Bronchial epithelial cell (primary cell): ENCODE data around the gene VDR. TPM values are rescaled to one million over a fixed set of nuclear protein-coding genes. Genes with fewer than 3 reads are reported as not detected.

Experiments
- DNase-seq: peaks from one replicate; pipeline ENCODE4 v3.0.0-alpha.2; 2010; ENCODE audit warnings: low read depth
- FAIRE-seq: peaks from 2 replicates; lab custom pipeline; 2011; peaks lifted over from hg19 to GRCh38; lab: Jason Lieb, UNC
- H3K27me3 ChIP-seq: 2 replicates; pipeline ENCODE4 v1.5.1; 2011; ENCODE audit warnings: low read length; ENCODE audit not compliant: control insufficient read depth, insufficient read depth
- H3K36me3 ChIP-seq: 2 replicates; pipeline ENCODE4 v1.5.1; 2011; ENCODE audit warnings: low read length; ENCODE audit not compliant: control insufficient read depth, insufficient read depth
- H3K4me3 ChIP-seq: 2 replicates; pipeline ENCODE4 v1.5.1; 2011; ENCODE audit warnings: mild to moderate bottlenecking, low read depth, low read length, control low read depth
- total RNA-seq: library from RNA; depleted of rRNA; stranded (reverse); fragments of >200 nt; gene quantifications from 2 replicates; pipeline ENCODE4 v1.2.1, GENCODE V29; 2014
- TF ChIP-seq, protein P1 (sequence below): IDR thresholded peaks from 2 replicates; pipeline ENCODE4 v1.5.1; 2011; ENCODE audit warnings: mild to moderate bottlenecking, moderate library complexity, low read length, control low read depth, inconsistent platforms; ENCODE audit not compliant: insufficient read depth, severe bottlenecking

VDR gene
- total RNA-seq, 1 donor from 2014 or later, result 3.4 TPM

DNA sequence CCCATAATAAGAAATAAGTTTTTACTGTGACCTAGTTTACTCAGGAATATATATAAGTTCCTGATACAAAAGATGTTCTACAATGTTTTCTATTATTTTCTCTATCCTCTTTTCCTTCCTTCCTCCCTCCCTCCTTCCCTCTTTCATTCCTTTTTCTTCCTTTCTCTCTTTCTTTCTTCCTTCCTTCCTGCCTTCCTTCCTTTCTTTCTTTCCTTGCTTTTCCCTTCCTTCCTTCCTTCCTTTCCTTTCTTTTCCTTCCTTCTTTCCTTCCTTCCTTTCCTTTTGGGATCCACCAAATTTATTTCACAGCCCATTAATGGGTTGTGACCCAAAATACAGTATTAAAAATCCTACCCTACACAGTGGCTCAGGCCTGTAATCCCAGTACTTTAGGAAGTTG, 3.9 kb upstream of the VDR start:
- TF ChIP-seq, protein P1, sequence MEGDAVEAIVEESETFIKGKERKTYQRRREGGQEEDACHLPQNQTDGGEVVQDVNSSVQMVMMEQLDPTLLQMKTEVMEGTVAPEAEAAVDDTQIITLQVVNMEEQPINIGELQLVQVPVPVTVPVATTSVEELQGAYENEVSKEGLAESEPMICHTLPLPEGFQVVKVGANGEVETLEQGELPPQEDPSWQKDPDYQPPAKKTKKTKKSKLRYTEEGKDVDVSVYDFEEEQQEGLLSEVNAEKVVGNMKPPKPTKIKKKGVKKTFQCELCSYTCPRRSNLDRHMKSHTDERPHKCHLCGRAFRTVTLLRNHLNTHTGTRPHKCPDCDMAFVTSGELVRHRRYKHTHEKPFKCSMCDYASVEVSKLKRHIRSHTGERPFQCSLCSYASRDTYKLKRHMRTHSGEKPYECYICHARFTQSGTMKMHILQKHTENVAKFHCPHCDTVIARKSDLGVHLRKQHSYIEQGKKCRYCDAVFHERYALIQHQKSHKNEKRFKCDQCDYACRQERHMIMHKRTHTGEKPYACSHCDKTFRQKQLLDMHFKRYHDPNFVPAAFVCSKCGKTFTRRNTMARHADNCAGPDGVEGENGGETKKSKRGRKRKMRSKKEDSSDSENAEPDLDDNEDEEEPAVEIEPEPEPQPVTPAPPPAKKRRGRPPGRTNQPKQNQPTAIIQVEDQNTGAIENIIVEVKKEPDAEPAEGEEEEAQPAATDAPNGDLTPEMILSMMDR, result no peak
- FAIRE-seq, result no peak
- no peak for DNase-seq
- Histone ChIP-seq H3K4me3 (no peak overlapping the region), H3K36me3 (no peaks in the 10 kb centered on the region), H3K27me3 (no peaks in the 10 kb centered on the region)

DNA sequence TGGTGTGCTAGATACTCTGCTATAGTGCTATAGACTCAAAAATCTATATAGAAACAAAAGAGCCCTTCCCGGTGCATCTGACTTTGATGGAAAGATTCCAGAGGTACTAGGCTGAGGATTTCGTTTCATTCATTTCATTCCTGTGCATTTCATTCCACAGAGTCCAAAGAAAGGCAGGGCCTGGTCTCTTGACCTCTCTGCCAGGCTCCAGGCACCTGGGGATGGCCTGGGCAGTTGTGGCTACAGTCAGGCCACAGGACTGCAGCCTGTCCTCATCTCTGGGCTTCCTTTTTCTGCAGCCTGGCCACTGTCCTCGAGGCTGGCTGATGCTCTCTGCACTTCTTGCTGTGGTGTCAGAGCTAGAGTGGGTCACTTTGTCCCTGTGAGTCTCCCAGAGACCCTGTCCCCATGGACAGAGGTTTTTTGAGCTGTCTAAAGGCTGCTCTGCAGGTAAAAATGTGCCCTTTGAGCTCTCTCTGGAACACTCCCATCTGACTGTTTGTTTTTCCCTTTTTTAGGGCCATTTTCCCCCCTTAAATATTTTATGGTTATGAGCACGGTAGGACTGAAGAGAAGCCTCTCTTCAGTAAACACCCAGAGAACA, 3.2 kb upstream of the VDR start:
- DNase-seq (no peak), FAIRE-seq (no peak)
- Histone ChIP-seq H3K27me3 (no peaks in the 10 kb centered on the region), H3K36me3 (no peaks in the 10 kb centered on the region), H3K4me3 (no peak overlapping the region)
- TF ChIP-seq, protein P1, result no peak

DNA sequence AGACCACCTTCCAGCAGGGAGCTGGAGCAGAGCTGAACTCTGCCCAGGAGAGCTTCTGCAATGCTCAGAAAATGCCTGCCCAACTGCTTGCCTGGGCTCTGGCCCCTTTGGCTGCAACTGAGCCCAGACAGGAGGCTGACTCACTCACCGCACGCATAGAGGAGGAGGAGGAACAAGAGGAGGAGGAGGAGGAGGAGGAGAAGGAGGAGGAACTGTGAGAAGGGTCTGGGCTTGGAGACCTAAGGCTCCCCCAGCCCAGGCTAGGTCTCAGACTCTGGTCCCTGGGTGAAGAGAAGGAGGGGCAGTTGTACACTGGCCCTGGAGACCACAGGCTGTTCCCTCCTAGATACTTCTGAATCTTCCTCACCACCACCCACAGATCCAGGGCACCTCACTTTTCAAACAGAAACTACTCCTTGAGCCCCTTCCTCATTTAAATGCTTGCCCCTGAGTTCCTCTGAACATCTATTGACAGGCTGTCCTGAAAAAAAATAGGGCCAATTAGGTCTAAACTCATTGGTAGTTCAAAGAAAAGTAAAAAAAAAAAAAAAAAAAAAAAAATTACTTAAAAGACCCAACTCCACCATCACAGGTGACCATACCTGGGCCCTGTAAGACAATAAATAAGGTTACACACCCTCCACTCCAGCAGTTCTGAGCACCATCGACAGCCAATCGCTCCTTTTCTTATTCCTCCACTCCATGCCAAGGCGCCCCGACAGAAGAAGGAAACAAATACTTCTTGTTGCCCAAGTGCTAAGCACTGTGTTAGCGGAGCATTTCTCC, 674 bp downstream of the VDR start:
- no peaks in the 10 kb centered on the region for H3K27me3 ChIP-seq
- H3K4me3 ChIP-seq, result peak overlapping the region; percentile 50
- TF ChIP-seq, protein P1, result no peak
- DNase-seq (peak; percentile 80), FAIRE-seq (no peak)
- peaks cover 5% of the 10 kb centered on the region for H3K36me3 ChIP-seq

DNA sequence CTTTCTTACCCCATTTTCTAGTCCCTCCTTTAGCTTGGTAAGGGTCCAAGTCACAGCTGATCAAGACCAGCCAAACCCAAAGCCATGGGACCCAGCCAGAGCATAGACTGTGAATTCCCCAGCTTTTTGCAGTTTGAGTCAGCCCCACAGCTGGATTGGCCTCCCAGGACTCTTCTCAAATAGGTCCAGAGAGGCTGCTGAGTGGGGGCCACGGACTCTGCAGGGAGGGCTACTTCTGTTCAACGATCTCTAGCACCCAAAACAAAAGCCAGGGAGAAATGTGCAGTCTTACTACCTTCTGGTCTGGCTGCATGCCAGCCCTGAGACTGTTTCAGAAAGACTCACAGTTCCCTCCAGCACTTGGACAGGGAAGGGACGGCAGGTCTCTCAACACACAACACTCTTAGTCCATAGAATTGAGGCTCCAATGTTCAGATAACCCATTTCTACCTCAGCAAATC, 1.6 kb downstream of the VDR start:
- DNase-seq (peak; percentile 47), FAIRE-seq (no peak)
- Histone ChIP-seq H3K36me3 (peaks cover 6% of the 10 kb centered on the region), H3K4me3 (peak overlapping the region; percentile 50), H3K27me3 (no peaks in the 10 kb centered on the region)
- TF ChIP-seq, protein P1, result no peak

GRCh38 chr12:47902131-47902639, 2.6 kb downstream of the VDR start:
- Histone ChIP-seq H3K27me3 (no peaks in the 10 kb centered on the region), H3K36me3 (peaks cover 6% of the 10 kb centered on the region), H3K4me3 (no peak overlapping the region)
- TF ChIP-seq, protein P1, result no peak
- FAIRE-seq (no peak), DNase-seq (no peak)
